ELF-1 (cell line): ENCODE measurements around the gene DVL1.
"Not testable (repeated sequence)": the region's sequence is repeated elsewhere in the genome, so short reads cannot be mapped to it uniquely, and the experiment has no call there.

Experiments
- DNase-seq: peaks from one replicate; pipeline ENCODE4 v3.0.0-alpha.2; 2016; ENCODE audit warnings: low read depth, low spot score

The DVL1 gene

GRCh38 chr1:1373815-1374588 lies 24.8 kb upstream of the DVL1 start:
- peak; percentile 27 for DNase-seq

DNA sequence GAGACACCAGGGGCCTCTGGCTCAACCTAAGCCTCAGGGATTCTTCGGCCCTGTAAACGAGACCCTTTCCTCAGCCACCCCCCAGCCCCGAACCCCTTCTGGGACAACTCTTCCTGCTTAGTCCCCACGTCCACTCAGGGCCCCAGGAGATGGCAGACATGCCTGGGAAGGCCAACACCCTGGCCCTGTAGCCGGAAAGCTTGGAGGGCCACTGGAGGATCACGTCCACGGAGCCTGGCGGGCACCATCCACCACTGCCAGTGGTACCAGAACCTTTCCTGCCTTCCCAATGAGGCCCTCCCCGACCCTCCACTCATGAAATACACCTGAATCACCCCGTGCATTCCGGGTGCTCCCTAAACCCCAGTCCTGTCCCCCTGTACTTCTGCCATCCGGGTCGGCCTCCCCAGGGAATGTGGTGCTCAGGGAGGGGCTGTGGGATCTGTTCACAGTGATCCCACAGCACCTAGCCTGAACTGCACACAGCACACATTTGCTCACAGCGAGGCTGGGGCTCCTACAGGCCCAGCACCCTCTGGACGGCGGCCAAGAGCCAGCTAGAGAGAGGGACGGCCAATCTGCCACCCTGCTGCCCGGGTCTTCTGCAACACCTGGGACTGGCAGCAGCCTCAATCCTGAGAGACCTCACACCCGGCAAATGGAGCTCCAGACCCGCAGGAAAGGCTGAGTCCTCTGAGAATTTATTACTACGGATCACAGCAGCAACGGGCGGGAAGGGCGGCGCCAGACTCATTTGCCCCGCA lies 24.0 kb upstream of the DVL1 start:
- DNase-seq: no peak

DNA sequence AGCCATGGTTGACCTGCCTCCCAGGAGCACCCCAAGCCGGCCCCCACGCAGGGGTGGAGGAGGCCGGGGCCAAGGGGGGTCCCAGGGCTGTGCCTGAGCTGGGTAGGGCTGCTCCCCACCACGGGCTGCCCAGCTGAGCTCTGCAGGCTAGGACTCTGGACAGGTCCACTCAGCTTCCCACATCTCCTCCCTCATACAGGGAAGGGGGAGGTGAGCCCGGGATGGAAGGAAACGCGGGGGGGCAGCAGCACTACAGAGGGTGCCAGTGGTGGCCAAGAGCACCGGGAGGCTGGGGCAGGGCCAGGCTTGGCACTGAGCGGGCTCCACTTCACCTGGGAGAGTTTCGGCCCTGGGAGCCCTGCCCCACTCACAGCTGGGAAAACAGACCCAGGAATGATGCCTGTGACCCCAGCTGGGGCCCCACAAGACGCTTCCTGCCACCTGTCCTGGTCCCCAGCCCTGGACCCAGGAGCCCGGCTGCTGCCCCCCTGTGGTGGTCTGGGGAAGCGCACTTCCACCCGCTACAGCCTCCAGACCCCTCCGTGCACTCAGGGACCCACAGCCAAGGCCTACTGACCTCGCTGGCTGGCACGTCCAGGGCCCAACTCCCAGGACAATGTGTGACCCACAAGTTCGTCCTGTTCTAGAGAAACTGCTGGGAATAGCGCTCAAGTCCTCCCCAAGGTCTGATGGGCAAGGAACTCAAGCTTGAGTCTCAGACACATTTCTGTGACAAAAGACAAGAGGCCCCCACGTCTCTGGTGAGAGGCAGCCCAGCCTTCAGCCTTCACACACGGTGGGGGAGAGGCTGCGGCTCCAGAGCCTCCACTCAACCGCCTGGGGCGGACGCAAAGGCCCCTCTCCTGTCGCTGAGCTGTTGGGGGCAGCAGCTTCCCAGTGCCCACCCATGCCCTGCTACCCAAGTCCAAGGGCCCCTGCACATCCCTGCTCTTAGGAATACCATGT lies 22.8 kb upstream of the DVL1 start:
- DNase-seq: peak; percentile 88

GRCh38 chr1:1371364-1371745 lies 22.1 kb upstream of the DVL1 start:
- no peak for DNase-seq

DNA sequence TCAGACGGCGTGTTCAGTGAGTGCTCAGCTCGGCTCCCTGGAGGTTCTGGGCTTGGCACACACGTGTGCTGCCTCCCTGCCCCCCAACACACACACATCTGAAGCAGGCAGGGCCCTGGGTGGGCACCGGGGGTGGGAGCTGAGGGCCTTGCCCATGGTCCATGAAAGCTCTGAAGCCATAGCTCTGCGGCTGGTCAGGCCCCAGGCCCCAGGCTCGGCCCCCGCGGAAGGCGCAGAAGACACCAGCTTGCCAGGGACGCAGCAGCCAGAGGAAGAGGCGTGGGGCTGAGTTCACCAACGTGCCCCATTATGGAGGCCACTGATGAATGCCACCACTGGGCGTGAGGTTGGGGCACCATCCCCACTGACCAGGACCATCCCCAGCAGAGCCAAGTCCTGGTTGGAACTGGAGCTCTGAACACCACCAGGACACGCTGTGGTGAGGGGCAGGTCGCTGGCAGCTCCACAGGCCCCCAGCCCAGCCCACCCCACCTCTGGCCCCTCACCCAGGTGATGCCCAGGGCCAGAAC lies 21.6 kb upstream of the DVL1 start:
- no peak for DNase-seq

DNA sequence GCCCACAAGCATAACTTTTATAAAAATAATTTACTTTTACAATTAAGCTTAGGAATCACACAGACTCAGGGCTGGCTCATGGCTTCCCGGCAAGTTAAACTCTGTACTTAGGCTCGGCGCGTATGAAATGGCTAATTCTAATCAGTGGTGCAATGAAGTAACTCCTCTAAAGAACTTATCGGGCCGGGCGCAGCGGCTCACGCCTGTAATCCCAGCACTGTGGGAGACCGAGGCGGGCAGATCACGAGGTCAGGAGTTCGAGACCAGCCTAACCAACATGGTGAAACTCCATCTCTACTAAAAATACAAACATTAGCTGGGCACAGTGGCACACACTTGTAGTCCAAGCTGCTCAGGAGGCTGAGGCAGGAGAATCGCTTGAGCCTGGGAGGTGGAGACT lies 20.9 kb upstream of the DVL1 start:
- not testable (repeated sequence) for DNase-seq

- no peak for DNase-seq
Observed at GRCh38 chr1:1367315-1367714, 18.1 kb upstream of the DVL1 start.

DNA sequence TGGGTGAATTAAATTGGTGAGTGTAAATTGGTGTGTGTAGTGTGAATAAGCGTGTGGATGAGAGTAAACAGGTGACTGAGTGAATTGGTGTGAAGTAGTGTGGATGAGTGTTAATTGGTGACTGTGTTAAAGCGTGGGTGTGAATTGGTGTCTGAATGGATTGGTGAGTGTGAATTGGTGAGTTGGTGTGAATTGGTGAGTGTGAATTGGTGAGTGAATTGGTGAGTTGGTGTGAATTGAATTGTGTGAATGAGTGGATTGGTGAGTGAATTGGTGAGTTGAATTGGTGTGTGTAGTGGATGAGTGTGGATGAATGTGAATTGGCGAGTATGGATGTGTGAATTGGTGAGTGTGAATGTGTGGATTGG lies 17.5 kb upstream of the DVL1 start:
- no peak for DNase-seq

GRCh38 chr1:1365875-1366698 lies 16.9 kb upstream of the DVL1 start:
- no peak for DNase-seq

DNA sequence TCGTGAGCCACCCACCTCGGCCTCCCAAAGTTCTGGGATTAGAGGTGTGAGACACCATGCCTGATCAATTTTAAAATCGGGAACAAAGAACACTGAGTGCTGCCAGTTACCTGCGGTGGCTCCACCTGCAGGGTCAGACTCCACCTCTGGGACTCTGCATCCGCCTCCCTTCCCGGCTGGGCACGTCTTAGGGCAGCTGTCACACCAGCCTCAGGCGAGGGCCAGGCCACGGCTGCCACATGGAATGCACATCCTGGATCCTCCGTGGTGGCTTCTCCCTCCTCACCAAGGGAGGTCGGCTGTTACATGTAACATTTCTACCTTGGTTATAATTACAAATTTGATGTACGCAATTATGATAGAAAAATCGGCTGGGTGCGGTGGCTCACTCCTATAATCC lies 15.0 kb upstream of the DVL1 start:
- peak; percentile 18 for DNase-seq

GRCh38 chr1:1361982-1362423 lies 12.8 kb upstream of the DVL1 start:
- peak; percentile 82 for DNase-seq

DNA sequence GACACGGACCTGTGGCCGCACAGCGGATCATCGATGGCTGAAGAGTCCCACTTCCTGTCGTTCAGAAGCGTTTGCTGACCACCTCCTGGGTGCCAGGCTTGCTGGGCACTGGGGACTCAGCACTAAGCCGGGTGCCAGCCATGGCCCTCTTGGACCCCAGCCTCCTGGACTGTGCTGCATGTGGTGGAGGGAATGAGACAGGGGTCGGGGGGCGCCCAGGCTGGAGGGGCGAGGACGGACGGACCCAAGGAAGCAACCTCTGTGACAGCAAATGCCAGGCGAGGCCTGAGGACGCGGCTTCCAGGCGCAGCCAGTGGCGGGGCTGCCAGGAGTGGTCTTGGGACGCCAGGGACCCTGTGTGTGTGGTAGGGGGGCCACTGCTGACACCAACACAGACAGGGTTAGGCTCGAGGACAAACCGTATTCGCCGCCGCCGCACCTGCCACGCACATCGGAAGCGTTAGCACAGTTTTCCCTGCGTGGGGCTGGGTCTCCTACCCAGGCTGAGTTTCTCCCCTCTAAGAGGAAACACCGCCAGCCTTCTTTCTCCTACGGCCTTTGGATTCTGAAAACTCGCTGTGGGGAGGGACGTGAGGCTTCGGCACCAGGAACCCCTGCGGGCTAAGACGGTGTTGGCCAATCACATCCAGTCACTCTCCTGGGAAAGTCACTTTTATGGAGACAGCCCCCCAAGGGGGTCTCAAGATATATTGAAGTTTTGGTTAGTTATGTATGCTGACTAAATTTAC lies 12.2 kb upstream of the DVL1 start:
- DNase-seq: peak; percentile 20

- DNase-seq: peak; percentile 82
Observed at GRCh38 chr1:1360506-1361169, 11.4 kb upstream of the DVL1 start.

GRCh38 chr1:1359664-1360468 lies 10.6 kb upstream of the DVL1 start:
- DNase-seq: peak; percentile 92

- no peak for DNase-seq
Observed at GRCh38 chr1:1359308-1359663, 10.1 kb upstream of the DVL1 start.

DNA sequence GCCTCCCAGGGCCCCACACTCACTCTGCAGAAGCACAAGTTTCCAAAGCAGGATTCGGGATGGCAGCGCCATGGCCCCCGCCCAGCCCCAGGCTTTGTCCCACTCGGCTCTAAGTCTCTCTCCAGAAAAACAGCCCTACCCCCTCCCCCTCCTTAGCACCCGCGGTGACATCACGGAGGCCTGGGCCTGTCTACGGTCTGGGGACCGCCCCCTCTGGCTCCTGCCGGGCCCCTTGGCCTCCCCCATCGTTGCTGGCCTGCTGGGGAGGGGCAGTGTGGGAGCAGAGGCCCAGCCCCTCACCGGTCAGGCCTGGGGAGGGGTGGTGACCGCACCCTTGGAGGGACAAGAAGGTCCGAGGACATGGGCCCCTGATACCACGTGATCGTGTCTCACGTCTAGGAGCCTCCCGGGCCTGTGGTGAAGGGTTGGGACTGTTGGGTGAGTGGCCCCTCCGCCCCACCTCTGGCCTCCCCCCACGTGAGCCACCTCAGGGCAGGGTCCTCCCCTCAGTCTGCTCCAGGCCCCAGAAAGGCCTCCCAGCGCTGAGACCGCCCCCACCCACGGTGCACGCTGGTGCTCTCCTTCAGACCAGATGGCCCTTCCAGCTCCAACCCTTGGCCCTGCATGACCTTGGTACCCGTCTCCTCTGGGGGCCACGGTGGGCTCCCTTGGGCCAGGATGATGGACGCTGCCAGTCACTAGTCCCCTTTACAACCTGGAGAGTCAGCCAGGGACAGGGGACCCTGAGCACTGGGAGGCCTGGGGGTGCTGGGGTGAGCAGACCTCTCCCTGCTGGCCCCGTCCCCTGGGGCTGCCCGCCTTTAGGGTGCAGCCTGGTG lies 9.4 kb upstream of the DVL1 start, which contains the start of gene MXRA8:
Gene MXRA8 (minus strand): TSS at position 123 of the 839 bp plus-strand sequence. CDS start 51 bp downstream, at position 72.
- DNase-seq: peak; percentile 89

DNA sequence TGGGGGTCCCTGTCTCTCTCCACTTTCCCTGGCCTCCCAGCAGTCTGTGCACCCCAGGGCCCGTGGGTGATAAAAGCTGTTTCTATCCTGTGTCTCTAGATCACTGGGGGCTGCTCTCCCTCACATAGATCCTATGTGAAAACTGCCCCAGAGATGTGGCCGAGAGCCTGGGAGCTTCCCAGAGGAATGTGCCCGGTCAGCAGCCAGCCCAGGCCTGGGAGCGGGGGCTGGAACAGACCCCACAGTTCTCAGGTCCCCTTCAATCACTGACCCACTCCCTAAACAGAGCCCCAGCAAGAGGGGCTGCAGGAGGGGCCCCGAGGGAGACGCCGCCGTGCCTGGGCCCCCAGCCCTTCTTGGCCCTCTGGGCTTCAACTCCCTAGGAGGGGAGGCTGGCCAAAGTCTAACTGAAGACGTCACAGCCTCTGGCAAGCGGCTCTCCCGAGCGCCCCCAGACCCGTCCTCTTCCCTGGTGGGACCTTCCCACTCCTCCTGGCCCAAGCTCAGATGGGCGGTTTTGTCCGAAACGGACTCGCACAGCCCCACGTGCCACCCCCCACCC lies 8.7 kb upstream of the DVL1 start:
- peak; percentile 77 for DNase-seq
